HG02852 (cell line): ENCODE measurements around the gene TUBA4B.

Experiments
- ATAC-seq: cut with Tn5 transposase; IDR thresholded peaks from one replicate; pipeline ENCODE4 v1.9.1; 2021; ENCODE audit warnings: mild to moderate bottlenecking, moderate library complexity; ENCODE audit not compliant: unreplicated experiment

The TUBA4B gene

DNA sequence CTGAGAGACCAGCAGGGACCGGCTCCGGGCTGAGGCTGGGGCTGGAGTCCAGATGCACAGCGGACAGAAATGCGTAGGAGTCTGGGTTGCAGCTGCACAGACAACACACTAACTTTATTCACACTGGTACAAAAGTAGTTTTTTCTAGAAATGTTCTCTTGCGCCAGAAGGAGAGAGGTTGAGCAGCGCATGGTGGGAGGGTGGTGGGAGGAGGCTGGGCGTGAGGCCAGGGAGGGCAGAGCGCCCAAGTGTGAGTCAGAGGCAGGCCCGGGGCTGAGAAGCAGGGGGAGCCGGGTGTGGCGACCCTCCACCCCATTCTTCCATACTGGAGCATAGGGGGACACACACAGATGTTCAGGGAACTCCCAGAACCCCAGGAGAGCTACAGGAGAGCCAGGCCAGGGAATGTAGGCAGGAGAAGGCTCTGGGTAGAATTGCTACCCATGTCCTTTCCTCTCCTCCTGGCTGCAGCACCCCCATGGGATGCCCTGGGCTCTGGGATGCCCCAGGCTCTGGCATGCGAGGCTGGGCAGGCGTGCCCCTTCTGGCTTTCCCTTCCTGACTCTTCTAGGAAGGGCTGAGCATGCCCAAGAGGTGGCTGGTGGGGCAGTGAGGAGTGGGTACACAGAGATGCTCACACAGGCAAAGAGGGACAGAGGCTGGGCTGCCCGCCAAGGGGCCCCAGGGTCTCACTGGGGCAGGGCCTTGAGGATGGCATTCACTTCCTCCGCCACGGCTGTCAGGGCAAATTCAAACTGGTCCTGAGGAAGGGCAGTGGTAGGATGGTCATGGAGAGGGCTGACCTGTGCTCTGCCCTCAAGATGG, 36.7 kb downstream of the TUBA4B start:
- no peak for ATAC-seq

DNA sequence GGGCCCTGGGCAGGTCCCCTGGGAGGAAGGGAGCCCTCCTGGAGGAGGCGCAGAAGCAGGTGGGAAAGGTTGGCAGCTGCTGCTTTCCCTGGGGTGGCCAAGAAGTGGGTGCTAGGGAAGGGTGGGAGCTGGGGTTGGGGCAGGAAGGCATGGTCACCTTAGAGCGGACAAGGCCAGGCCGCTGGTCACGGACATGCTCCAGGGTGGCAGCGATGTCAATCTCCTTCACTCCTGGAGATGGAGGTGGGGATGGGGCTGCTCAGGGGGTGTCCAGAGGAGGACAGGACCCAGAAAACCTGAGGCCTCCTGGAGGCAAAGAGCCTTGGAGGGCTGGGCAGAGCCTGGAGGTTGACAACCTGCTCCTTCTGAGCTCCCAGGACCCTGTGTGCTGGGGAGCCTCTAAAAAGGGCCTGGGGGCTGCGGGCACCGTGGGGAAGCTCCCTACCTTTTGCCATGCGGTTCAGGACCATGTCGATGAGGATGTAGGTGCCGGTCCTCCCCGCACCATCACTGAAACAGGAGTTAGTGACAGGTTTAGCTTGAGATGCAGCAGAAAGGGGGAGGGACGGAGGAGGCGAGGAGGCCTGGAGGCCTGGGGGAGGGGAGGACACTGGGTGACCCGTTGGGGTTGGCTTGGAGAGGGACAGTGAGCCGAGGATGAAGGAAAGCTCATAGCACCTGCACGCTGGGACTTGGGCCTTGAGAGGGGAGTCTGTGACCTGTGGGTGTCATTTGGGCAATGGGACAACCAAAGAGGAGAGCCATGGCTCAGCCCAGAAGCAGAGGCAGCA, 37.5 kb downstream of the TUBA4B start:
- no peak for ATAC-seq

- no peak for ATAC-seq
These were observed 38.4 kb downstream of the TUBA4B start for GRCh38 chr2:219291394-219291793.

GRCh38 chr2:219291910-219292490, 39.0 kb downstream of the TUBA4B start:
- no peak for ATAC-seq

DNA sequence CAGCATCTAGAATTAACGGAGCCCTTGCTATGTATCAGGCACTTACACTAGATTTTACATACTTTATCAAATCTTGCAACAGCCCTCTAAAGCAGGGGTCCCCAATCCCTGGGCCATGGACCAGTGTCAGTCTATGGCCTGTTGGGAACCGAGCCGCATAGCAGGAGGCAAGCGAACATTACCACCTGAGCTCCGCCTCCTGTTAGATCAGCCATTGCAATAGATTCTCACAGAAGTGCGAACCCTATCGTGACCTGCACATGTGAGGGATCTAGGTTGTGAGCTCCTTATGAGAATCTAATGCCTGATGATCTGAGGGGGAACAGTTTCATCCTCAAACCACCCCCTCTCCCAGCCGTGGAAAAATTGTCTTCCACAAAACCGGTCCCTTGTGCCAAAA, 39.6 kb downstream of the TUBA4B start:
- ATAC-seq, result no peak

- no peak for ATAC-seq
These were observed 40.7 kb downstream of the TUBA4B start for GRCh38 chr2:219293736-219294231.

GRCh38 chr2:219294356-219295351, 41.6 kb downstream of the TUBA4B start:
- peak; percentile 91 for ATAC-seq

GRCh38 chr2:219296142-219296541, 43.1 kb downstream of the TUBA4B start:
- ATAC-seq, result no peak

- ATAC-seq, result no peak
These were observed 43.8 kb downstream of the TUBA4B start for GRCh38 chr2:219296631-219297391.

DNA sequence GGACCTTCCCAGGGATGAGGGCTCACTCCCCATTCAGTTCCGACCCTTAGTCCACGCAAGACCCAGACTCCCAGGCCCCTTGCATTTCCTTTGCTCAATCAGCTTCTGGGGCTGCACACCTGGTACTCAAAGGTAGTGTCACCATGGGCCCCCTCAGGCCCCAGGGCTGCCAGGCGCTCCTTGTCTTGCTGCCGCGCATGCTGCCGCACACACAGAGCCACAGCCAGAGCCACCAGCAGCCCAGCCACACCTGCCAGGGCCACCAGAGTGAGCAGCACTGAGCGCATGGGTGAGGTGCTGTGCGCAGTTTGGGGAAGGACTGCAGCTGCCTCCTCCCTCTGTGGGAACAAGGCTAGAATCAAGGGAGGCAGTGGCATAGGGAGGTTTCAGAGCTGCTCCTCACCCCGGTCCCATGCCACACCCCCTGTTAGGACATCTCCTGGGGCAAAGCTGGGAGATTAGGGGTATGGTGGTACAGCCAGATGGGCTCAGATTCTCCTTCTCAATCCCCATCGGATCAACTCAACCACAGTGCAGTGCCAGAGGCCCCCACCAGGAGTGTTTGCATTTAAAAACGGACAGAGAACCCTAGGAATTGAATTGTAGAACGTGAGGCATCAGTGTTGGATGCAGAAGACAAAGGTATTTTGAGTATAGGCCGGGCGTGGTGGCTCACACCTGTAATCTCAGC, 44.9 kb downstream of the TUBA4B start:
- ATAC-seq, result no peak

DNA sequence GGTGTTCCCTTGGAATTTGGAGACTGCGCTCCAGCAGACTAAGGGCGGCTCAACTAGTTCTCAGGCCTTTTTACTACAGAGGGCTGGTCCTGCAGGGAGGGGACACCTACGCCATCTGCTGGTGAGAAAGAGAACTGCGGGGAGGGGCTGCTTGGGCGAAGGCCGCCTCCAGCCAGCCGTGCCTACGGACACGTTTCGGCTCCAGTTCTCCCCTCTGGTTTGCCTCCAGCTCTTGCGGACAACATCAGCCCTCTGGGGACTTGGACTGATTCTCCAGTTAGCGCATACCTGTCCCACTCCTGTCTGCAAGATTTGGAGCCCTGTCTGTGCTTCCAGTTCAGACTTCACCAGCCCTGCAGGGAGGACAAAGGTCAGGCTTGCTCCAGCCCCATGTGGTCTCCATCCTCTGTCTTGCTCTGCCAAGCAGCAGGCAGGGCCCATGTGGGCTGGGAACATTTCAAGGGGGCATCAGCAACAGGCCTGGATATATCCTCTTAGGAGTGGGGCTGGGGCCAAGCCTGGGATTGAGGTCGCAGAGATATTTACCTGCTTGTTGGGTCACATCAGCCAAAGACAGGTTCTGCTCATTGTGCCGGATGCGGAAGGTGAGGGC, 45.8 kb downstream of the TUBA4B start:
- peak; percentile 48 for ATAC-seq

GRCh38 chr2:219299372-219299760, 46.3 kb downstream of the TUBA4B start:
- ATAC-seq, result no peak

DNA sequence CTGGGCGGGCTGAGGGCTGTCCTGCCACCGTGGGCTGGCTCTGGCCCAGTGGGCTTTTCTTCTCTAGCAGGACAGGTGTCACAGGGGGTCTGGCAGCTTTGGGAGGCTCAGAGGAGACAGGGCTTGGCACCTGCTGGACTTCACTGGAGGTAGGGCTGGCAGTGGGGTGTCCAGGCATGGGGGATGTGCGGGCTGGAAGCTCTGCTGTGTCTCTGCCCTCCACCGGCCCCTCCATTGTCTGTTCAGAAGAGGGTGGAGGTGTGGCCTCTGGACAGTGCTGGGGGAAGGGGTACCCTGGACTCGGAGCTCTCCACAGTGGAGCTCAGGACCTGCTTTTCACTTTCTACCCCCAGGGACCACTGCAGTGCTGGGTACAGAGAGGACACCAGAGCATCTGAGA, 47.0 kb downstream of the TUBA4B start:
- no peak for ATAC-seq

GRCh38 chr2:219302412-219302968, 49.4 kb downstream of the TUBA4B start:
- no peak for ATAC-seq

- no peak for ATAC-seq
These were observed 51.2 kb downstream of the TUBA4B start for GRCh38 chr2:219304223-219304622.

GRCh38 chr2:219306047-219306446, 53.0 kb downstream of the TUBA4B start:
- no peak for ATAC-seq

GRCh38 chr2:219308142-219309101, 55.4 kb downstream of the TUBA4B start:
- ATAC-seq, result no peak
